ENCODE data around the gene SRPK2. TPM values are rescaled to one million over a fixed set of nuclear protein-coding genes. Genes with fewer than 3 reads are reported as not detected.
"Not testable (repeated sequence)": the region's sequence is repeated elsewhere in the genome, so short reads cannot be mapped to it uniquely, and the experiment has no call there.

Gene SRPK2
- total and polyA plus RNA-seq, 9 donors = 15.2 to 50.0 (median 37.8) TPM

GRCh38 chr7:105295596-105296352 is 92.9 kb downstream of the SRPK2 start:
- WGBS, 3 donors = 97 to 100% (median 98%) methylated on average over 1 of the region's 1 CpG

GRCh38 chr7:105294482-105294881 is 94.2 kb downstream of the SRPK2 start:
- 89 to 96% (median 96%) methylated on average over 6 of the region's 6 CpGs for WGBS, 3 donors
- H3K9me3 ChIP-seq; H3K27ac ChIP-seq; H3K27me3 ChIP-seq; H3K4me3 ChIP-seq; intact Hi-C loops (cut with DNase I); H3K36me3 ChIP-seq; DNase-seq; H3K4me1 ChIP-seq (ENCODE audit: insufficient read depth): not testable (repeated sequence)

More at GRCh38 chr7:105295596-105296352, 92.9 kb downstream of the SRPK2 start:
- TF ChIP-seq CTCF (IDR thresholded peaks at IDR 0.05) (no peak), POLR2A (IDR thresholded peaks at IDR 0.05) (no peak), EP300 (IDR thresholded peaks at IDR 0.05) (no peak)
- no peak overlapping the region for H3K4me3 ChIP-seq
- no peaks in the 10 kb centered on the region for H3K36me3 ChIP-seq
- H3K27ac ChIP-seq = no peak overlapping the region
- DNase-seq = no peak
- intact Hi-C loops (cut with DNase I) = loop anchor here in 1 of 4 donors (5.0 kb wide), 1 partner anchor 1872 kb away; the partner anchor contains the start of gene HBP1
- no peaks in the 10 kb centered on the region for H3K27me3 ChIP-seq
- H3K4me1 ChIP-seq (ENCODE audit: insufficient read depth) = no peaks in the 10 kb centered on the region
- H3K9me3 ChIP-seq = no peaks in the 10 kb centered on the region

GRCh38 chr7:105289704-105290103 is 99.0 kb downstream of the SRPK2 start:
- WGBS, 3 donors = 72 to 81% (median 73%) methylated on average over 3 of the region's 3 CpGs
- no peak for TF ChIP-seq EP300 (IDR thresholded peaks at IDR 0.05)
- no peak for TF ChIP-seq POLR2A (IDR thresholded peaks at IDR 0.05)
- no peak for TF ChIP-seq CTCF (IDR thresholded peaks at IDR 0.05)
- Histone ChIP-seq H3K4me3 (no peak overlapping the region), H3K4me1 (ENCODE audit: insufficient read depth) (no peaks in the 10 kb centered on the region), H3K27me3 (no peaks in the 10 kb centered on the region), H3K9me3 (no peaks in the 10 kb centered on the region), H3K36me3 (no peaks in the 10 kb centered on the region), H3K27ac (no peak overlapping the region)
- DNase-seq = no peak
- intact Hi-C loops (cut with DNase I) = no loop called here

GRCh38 chr7:105286441-105286840 is 102.3 kb downstream of the SRPK2 start:
- Histone ChIP-seq H3K9me3 (no peaks in the 10 kb centered on the region), H3K27me3 (no peaks in the 10 kb centered on the region), H3K27ac (no peak overlapping the region), H3K36me3 (no peaks in the 10 kb centered on the region), H3K4me3 (no peak overlapping the region), H3K4me1 (ENCODE audit: insufficient read depth) (no peaks in the 10 kb centered on the region)
- TF ChIP-seq EP300 (IDR thresholded peaks at IDR 0.05) = no peak
- TF ChIP-seq POLR2A (IDR thresholded peaks at IDR 0.05) = no peak
- TF ChIP-seq CTCF (IDR thresholded peaks at IDR 0.05) = no peak
- WGBS, 3 donors = 88 to 91% (median 91%) methylated on average over 3 of the region's 3 CpGs
- intact Hi-C loops (cut with DNase I) = no loop called here
- DNase-seq = no peak

GRCh38 chr7:105285118-105285874 is 103.4 kb downstream of the SRPK2 start:
- Histone ChIP-seq H3K4me1 (ENCODE audit: insufficient read depth) (no peaks in the 10 kb centered on the region), H3K9me3 (no peaks in the 10 kb centered on the region), H3K36me3 (no peaks in the 10 kb centered on the region), H3K27ac (no peak overlapping the region), H3K27me3 (no peaks in the 10 kb centered on the region), H3K4me3 (no peak overlapping the region)
- TF ChIP-seq CTCF (IDR thresholded peaks at IDR 0.05) = no peak
- TF ChIP-seq POLR2A (IDR thresholded peaks at IDR 0.05) = no peak
- TF ChIP-seq EP300 (IDR thresholded peaks at IDR 0.05) = no peak
- no peak for DNase-seq
- WGBS, 3 donors = 83 to 91% (median 88%) methylated on average over 12 of the region's 12 CpGs
- intact Hi-C loops (cut with DNase I) = no loop called here

Data from ovary (tissue), 9 donors.